Transverse colon (tissue), 4 donors: ENCODE results near the gene PTPRZ1. TPM values are rescaled to one million over a fixed set of nuclear protein-coding genes. Genes with fewer than 3 reads are reported as not detected.

Experiments
- DNase-seq: peaks from one replicate; pipeline ENCODE4 v3.0.0-alpha.2; 2019
- H3K27ac ChIP-seq, 4 donors: fragments of 200-600 bp; sonication (generic); 2 replicates each; pipeline ENCODE4 v1.5.1; 2016 to 2018; ENCODE audit warnings: inconsistent platforms in 4 of 4
- H3K27me3 ChIP-seq: fragments of 200-600 bp; sonication (generic); 2 replicates; pipeline ENCODE4 v1.5.1; 2017; ENCODE audit warnings: inconsistent platforms
- H3K36me3 ChIP-seq, 4 donors: fragments of 200-600 bp; sonication (generic); 2 replicates each; pipeline ENCODE4 v1.5.1; 2017 to 2019; ENCODE audit warnings: inconsistent platforms in 4 of 4
- H3K4me1 ChIP-seq, 4 donors: fragments of 200-600 bp; sonication (generic); 2 replicates each; pipeline ENCODE4 v1.5.1; 2017 to 2020; ENCODE audit warnings: inconsistent platforms in 4 of 4
- H3K4me3 ChIP-seq, 4 donors: fragments of 200-600 bp; sonication (generic); 1 replicate in 1 of 4; 2 replicates in 3 of 4; pipeline versions ENCODE4 v1.5.1 to v1.6.1; 2017 to 2019; ENCODE audit warnings: inconsistent platforms in 4 of 4
- H3K9me3 ChIP-seq, 2 donors: fragments of 200-600 bp; sonication (generic); 2 replicates each; pipeline ENCODE4 v1.5.1; 2017 to 2019; ENCODE audit warnings: inconsistent platforms in 2 of 2
- EP300 ChIP-seq: sonication (generic); formaldehyde crosslinking; IDR thresholded peaks from one replicate; pipeline ENCODE4 v1.6.1; 2017; ENCODE audit warnings: antibody characterized with exemption, low read depth
- POLR2A ChIP-seq: fragments of 450-650 bp; IDR thresholded peaks from one replicate; pipeline ENCODE4 v1.6.1; 2016; ENCODE audit warnings: antibody characterized with exemption, mild to moderate bottlenecking, moderate library complexity
- POLR2AphosphoS5 ChIP-seq, 3 donors: sonication (generic); formaldehyde crosslinking; IDR thresholded peaks; one replicate each; pipeline ENCODE4 v1.6.1; 2016; ENCODE audit warnings: antibody characterized with exemption in 3 of 3
- WGBS, 2 donors: methylation state at CpG; one replicate each; pipeline ENCODE4 v1.1.5; 2018; ENCODE audit warnings: low coverage in 1 of 2; 5-methylcytosine and 5-hydroxymethylcytosine counted together
- in situ Hi-C, 4 donors: fragments of 200-750 bp; cut with MboI; loops; one replicate each; pipeline versions ENCODE4 v1.15.0 to v1.15.1; 2017; ENCODE audit warnings: low sequenced_read_pairs in 3 of 4, low pct_ligation_motif_present in 1 of 4, low pct_unique_long_range_greater_than_20kb in 1 of 4
- intact Hi-C: fragments of 100-400 bp; cut with DNase I; formaldehyde crosslinking; loops from one replicate; pipeline ENCODE4 v1.15.1; 2023; ENCODE audit warnings: low total_unique reads
- total RNA-seq, 4 donors: library from RNA; depleted of rRNA; stranded (reverse); fragments of >200 nt; gene quantifications; one replicate each; pipeline ENCODE4 v1.1.0, GENCODE V29; 2016
- TF ChIP-seq, protein P1 (sequence below), 5 experiments: fragments of 200-600 bp in 3 of 5; fragments of 450-650 bp in 2 of 5; sonication (generic) in 3 of 5; IDR thresholded peaks; 1 replicate in 2 of 5; 2 replicates in 3 of 5; pipeline ENCODE4 v1.5.1; 2016 to 2017; ENCODE audit warnings: antibody characterized with exemption in 5 of 5, inconsistent platforms in 3 of 5, mild to moderate bottlenecking in 2 of 5, moderate library complexity in 1 of 5

Gene PTPRZ1
- total RNA-seq, 4 donors from 2014 or later: 0.37 to 2.4 (median 2.0) TPM

DNA sequence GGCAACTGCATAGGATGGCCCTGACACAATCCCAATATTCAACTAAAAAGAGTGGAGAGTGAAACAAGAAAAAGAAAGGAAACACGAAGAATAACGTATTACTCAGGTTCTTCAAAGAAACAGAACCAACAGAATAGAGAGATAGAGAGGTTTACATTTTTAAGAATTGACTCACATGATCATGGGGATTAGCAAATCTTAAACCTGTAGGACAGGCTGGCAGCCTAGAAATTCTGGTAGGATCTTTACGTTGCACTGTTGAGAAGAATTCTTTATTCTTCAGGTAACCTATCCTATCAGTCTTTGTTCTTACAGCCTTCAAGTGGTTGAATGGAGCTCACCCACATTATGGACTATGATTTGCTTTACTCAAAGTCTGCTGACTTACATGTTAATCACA is 167.2 kb downstream of the PTPRZ1 start:
- no peak for DNase-seq
- H3K36me3 ChIP-seq: no peaks in the 10 kb centered on the region
- intact Hi-C loops: no loop called here
- 82 to 100% methylated on average over 3 of the region's 3 CpGs for WGBS, 2 donors
- in situ Hi-C loops: no loop called here
- H3K27ac ChIP-seq: no peak overlapping the region
- H3K4me3 ChIP-seq: no peak overlapping the region
- H3K4me1 ChIP-seq: no peaks in the 10 kb centered on the region
- no peaks in the 10 kb centered on the region for H3K27me3 ChIP-seq
- H3K9me3 ChIP-seq: no peaks in the 10 kb centered on the region
- TF ChIP-seq, protein P1, sequence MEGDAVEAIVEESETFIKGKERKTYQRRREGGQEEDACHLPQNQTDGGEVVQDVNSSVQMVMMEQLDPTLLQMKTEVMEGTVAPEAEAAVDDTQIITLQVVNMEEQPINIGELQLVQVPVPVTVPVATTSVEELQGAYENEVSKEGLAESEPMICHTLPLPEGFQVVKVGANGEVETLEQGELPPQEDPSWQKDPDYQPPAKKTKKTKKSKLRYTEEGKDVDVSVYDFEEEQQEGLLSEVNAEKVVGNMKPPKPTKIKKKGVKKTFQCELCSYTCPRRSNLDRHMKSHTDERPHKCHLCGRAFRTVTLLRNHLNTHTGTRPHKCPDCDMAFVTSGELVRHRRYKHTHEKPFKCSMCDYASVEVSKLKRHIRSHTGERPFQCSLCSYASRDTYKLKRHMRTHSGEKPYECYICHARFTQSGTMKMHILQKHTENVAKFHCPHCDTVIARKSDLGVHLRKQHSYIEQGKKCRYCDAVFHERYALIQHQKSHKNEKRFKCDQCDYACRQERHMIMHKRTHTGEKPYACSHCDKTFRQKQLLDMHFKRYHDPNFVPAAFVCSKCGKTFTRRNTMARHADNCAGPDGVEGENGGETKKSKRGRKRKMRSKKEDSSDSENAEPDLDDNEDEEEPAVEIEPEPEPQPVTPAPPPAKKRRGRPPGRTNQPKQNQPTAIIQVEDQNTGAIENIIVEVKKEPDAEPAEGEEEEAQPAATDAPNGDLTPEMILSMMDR (IDR thresholded peaks at IDR 0.05): no peak
- TF ChIP-seq POLR2AphosphoS5 (IDR thresholded peaks at IDR 0.05) (no peak), POLR2A (no peak), EP300 (no peak)

DNA sequence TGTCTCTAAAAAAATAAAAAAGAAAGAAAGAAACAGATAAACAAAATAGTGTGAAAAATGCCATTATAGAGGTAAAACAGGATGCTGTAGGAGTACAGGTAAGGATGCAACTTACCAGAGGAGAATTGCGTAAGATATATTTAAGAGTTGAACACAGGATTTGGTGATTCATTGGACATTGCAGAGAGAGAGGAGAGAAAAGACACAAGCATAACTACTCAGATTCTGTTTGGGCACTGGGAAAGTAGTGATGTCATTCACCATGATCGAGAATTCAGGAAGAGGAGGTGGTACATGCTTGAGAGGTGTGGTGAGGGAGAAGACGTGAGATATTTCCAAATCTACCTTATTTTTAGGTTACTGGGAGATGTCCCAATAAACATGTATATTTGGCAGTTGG is 173.4 kb downstream of the PTPRZ1 start:
- Histone ChIP-seq H3K9me3 (no peaks in the 10 kb centered on the region), H3K4me1 (no peaks in the 10 kb centered on the region), H3K4me3 (no peak overlapping the region), H3K27ac (no peak overlapping the region), H3K27me3 (no peaks in the 10 kb centered on the region), H3K36me3 (no peaks in the 10 kb centered on the region)
- in situ Hi-C loops: no loop called here
- DNase-seq: no peak
- WGBS, 2 donors: 77 to 85% methylated on average over 3 of the region's 3 CpGs
- no peak for TF ChIP-seq POLR2A
- no peak for TF ChIP-seq POLR2AphosphoS5 (IDR thresholded peaks at IDR 0.05)
- TF ChIP-seq, protein P1 (IDR thresholded peaks at IDR 0.05): no peak
- no peak for TF ChIP-seq EP300
- intact Hi-C loops: no loop called here

DNA sequence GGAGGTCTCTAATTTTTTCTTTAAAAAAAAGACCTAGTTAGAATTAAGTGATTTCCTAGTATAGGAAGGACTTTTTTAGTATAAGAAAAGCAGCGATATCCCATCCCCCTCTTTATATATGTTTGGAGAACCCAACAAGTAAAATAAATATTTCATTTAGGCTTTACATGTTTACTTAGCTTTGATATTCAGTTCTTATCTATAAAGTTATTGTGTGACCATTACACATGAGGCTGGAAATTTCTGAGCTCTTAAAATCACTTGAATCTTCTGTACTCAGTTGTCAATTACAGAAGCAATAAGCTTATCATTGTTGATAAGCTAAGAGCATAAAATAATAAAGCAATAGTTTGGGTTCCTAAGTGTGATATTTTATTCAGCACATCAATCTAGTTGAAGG is 181.4 kb downstream of the PTPRZ1 start:
- Histone ChIP-seq H3K4me1 (no peaks in the 10 kb centered on the region), H3K27ac (no peak overlapping the region), H3K27me3 (no peaks in the 10 kb centered on the region), H3K9me3 (no peaks in the 10 kb centered on the region), H3K36me3 (no peaks in the 10 kb centered on the region), H3K4me3 (no peak overlapping the region)
- intact Hi-C loops (no loop called here), in situ Hi-C loops (no loop called here)
- no peak for DNase-seq
- TF ChIP-seq EP300 (no peak), POLR2A (no peak), POLR2AphosphoS5 (IDR thresholded peaks at IDR 0.05) (no peak)
- TF ChIP-seq, protein P1 (IDR thresholded peaks at IDR 0.05): no peak
- WGBS, 2 donors: 41 to 60% methylated on average over 1 of the region's 1 CpG

DNA sequence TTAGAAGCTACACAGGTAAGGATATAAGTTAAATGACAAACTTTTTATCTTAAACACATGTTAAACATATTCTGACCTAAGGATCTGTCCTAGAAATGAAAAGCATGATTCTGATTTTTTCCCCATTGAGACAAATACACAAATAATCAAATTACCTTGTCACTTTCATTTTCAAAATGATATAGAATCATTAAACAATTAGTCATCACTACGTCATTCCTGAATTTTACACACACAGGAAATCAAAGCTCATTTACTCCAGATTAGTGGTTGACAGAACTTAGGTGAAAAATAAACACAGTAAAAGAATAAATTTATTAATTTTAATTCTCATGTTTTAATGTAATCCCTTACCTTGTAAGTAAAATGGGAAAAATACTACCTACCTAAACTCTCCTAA is 182.1 kb downstream of the PTPRZ1 start:
- Histone ChIP-seq H3K4me3 (no peak overlapping the region), H3K27ac (no peak overlapping the region), H3K4me1 (no peaks in the 10 kb centered on the region), H3K27me3 (no peaks in the 10 kb centered on the region), H3K9me3 (no peaks in the 10 kb centered on the region), H3K36me3 (no peaks in the 10 kb centered on the region)
- intact Hi-C loops (no loop called here), in situ Hi-C loops (no loop called here)
- TF ChIP-seq POLR2A (no peak), POLR2AphosphoS5 (IDR thresholded peaks at IDR 0.05) (no peak), EP300 (no peak)
- TF ChIP-seq, protein P1 (IDR thresholded peaks at IDR 0.05): no peak
- DNase-seq: no peak
- WGBS, 2 donors: 10 to 24% methylated on average over 1 of the region's 1 CpG
